Thoracic aorta (tissue), 2 donors: Measurements from ENCODE around the gene ZNF776. TPM values are rescaled to one million over a fixed set of nuclear protein-coding genes. Genes with fewer than 3 reads are reported as not detected.

Experiments used
- ATAC-seq: fragments of 150-250 bp; one replicate; pipeline ENCODE4 v1.8.0; 2017; ENCODE audit warnings: low read depth; ENCODE audit not compliant: insufficient number of reproducible peaks, low FRiP score
- DNase-seq: peaks from one replicate; pipeline ENCODE4 v3.0.0-alpha.2; 2020; ENCODE audit warnings: low spot score
- H3K27ac ChIP-seq, 2 donors: fragments of 200-600 bp; sonication (generic); 1 replicate in 1 of 2; 2 replicates in 1 of 2; pipeline ENCODE4 v1.5.1; 2016; ENCODE audit warnings: mild to moderate bottlenecking in 2 of 2, moderate library complexity in 2 of 2
- H3K27me3 ChIP-seq: fragments of 200-600 bp; sonication (generic); replicated peaks from 2 replicates; pipeline ENCODE4 v1.6.0; 2016; ENCODE audit warnings: mild to moderate bottlenecking; ENCODE audit not compliant: insufficient read depth
- H3K36me3 ChIP-seq: fragments of 200-600 bp; sonication (generic); one replicate; pipeline ENCODE4 v1.5.1; 2016
- H3K4me1 ChIP-seq, 2 donors: fragments of 200-600 bp; sonication (generic); 1 replicate in 1 of 2; 2 replicates in 1 of 2; pipeline versions ENCODE4 v1.5.1 to v1.6.0; 2016; ENCODE audit warnings: low read depth in 2 of 2, mild to moderate bottlenecking in 1 of 2; ENCODE audit not compliant: control insufficient read depth in 1 of 2
- H3K4me3 ChIP-seq: fragments of 200-600 bp; sonication (generic); 2 replicates; pipeline ENCODE4 v1.5.1; 2016; ENCODE audit warnings: mild to moderate bottlenecking
- H3K9me3 ChIP-seq: fragments of 200-600 bp; sonication (generic); 2 replicates; pipeline ENCODE4 v1.5.1; 2016
- CTCF ChIP-seq: fragments of 200-600 bp; sonication (generic); IDR thresholded peaks from one replicate; pipeline ENCODE4 v1.5.1; 2019; ENCODE audit warnings: antibody characterized with exemption
- total RNA-seq, 2 donors: library from RNA; depleted of rRNA; stranded (reverse); fragments of >200 nt; gene quantifications; one replicate each; pipeline versions ENCODE4 v1.1.0 to v1.2.3, GENCODE V29; 2016

The ZNF776 gene
- total RNA-seq, 2 donors from 2014 or later = 7.8 to 24.0 TPM

- Histone ChIP-seq H3K4me1 (no peaks in the 10 kb centered on the region), H3K27me3 (no peaks in the 10 kb centered on the region), H3K27ac (no peak overlapping the region), H3K36me3 (peaks cover 63% of the 10 kb centered on the region), H3K9me3 (peaks cover 84% of the 10 kb centered on the region), H3K4me3 (no peak overlapping the region)
- ATAC-seq (no peak), DNase-seq (no peak)
- TF ChIP-seq CTCF = no peak
Observed at GRCh38 chr19:57778336-57778735, 31.7 kb downstream of the ZNF776 start.

- DNase-seq (no peak), ATAC-seq (no peak)
- Histone ChIP-seq H3K27ac (no peak overlapping the region), H3K36me3 (peaks cover 71% of the 10 kb centered on the region), H3K4me3 (no peak overlapping the region), H3K9me3 (peaks cover 84% of the 10 kb centered on the region), H3K27me3 (no peaks in the 10 kb centered on the region), H3K4me1 (no peaks in the 10 kb centered on the region)
- no peak for TF ChIP-seq CTCF
Observed at GRCh38 chr19:57779220-57779845, 32.7 kb downstream of the ZNF776 start.

- Histone ChIP-seq H3K27ac (no peak overlapping the region), H3K9me3 (peaks cover 74% of the 10 kb centered on the region), H3K27me3 (no peaks in the 10 kb centered on the region), H3K4me3 (no peak overlapping the region), H3K36me3 (peaks cover 35% of the 10 kb centered on the region), H3K4me1 (no peaks in the 10 kb centered on the region)
- no peak for TF ChIP-seq CTCF
- DNase-seq (no peak), ATAC-seq (no peak)
Observed at GRCh38 chr19:57786286-57786685, 39.7 kb downstream of the ZNF776 start.

- Histone ChIP-seq H3K4me3 (no peak overlapping the region), H3K27me3 (no peaks in the 10 kb centered on the region), H3K4me1 (no peaks in the 10 kb centered on the region), H3K9me3 (peaks cover 70% of the 10 kb centered on the region), H3K27ac (no peak overlapping the region), H3K36me3 (peaks cover 38% of the 10 kb centered on the region)
- DNase-seq (no peak), ATAC-seq (no peak)
- TF ChIP-seq CTCF = no peak
Observed at GRCh38 chr19:57786906-57787305, 40.3 kb downstream of the ZNF776 start.

GRCh38 chr19:57788114-57788692 lies 41.6 kb downstream of the ZNF776 start:
- no peak for DNase-seq
- Histone ChIP-seq H3K4me3 (no peak overlapping the region), H3K27me3 (no peaks in the 10 kb centered on the region), H3K27ac (no peak overlapping the region), H3K9me3 (peaks cover 63% of the 10 kb centered on the region), H3K4me1 (no peaks in the 10 kb centered on the region), H3K36me3 (peaks cover 39% of the 10 kb centered on the region)
- ATAC-seq = no peak
- no peak for TF ChIP-seq CTCF
